NCI-H2227 treated with DMSO at 0.1 percent for 48 hours (cell line): ENCODE results near the gene RPS6KA4.

Experiments
- DNase-seq: peaks from one replicate; lab custom pipeline; 2025; lab: John Stamatoyannopoulos, UW

RPS6KA4 gene

DNA sequence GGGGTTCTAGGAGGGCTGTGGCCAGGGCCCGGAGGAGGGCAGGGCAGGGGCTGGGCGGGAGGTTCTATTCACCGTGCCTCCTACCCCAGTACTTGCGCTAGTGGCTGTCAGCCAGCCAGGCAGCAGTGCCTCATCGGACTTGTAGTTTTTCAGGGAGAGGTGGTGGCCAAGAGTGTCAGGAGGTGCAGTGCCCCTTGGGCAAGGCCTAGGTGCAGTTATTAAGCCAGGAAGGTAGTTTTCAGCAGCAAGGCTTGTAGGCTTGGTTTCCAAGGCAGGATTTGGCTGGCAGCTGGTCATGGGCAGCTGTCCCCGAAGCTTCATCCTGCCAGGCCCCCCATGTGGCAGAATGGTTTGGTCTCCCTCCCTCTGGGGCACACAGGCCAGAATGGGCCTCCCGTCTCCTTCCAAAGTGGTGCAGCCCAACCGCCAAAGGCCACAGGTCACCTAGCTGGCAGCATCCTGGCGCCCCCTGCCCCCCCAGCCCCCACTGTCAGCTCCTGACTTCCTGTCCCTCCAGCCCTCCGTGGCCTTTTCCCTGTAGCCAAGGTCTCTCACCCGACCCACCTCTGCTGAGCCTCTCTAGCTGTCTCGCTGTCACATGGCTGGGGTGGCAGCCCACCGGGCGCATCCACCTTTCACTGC lies 10.5 kb upstream of the RPS6KA4 start:
- no peak for DNase-seq

DNA sequence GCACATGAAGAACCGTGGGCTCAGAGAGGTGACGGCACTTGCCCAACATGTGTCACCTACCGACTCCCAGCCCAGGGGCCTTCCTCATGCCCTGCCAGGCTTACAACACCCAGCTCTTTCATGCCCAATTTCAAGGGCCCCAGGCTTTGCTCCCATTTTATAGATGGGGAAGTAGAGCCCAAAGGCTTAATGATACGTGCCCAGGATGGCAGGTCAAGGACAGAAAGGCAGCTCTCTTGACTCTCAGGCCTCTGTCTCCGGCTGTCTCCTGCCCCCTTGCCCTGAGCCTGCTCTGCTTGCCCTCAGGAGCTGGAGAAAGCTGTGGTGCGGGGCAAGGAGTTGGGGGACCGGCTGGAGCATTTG lies 10.0 kb upstream of the RPS6KA4 start:
- DNase-seq, result no peak

- DNase-seq, result no peak
These were observed 9.6 kb upstream of the RPS6KA4 start for GRCh38 chr11:64349404-64349803.

- DNase-seq, result no peak
These were observed 7.8 kb upstream of the RPS6KA4 start for GRCh38 chr11:64351136-64351631.

DNA sequence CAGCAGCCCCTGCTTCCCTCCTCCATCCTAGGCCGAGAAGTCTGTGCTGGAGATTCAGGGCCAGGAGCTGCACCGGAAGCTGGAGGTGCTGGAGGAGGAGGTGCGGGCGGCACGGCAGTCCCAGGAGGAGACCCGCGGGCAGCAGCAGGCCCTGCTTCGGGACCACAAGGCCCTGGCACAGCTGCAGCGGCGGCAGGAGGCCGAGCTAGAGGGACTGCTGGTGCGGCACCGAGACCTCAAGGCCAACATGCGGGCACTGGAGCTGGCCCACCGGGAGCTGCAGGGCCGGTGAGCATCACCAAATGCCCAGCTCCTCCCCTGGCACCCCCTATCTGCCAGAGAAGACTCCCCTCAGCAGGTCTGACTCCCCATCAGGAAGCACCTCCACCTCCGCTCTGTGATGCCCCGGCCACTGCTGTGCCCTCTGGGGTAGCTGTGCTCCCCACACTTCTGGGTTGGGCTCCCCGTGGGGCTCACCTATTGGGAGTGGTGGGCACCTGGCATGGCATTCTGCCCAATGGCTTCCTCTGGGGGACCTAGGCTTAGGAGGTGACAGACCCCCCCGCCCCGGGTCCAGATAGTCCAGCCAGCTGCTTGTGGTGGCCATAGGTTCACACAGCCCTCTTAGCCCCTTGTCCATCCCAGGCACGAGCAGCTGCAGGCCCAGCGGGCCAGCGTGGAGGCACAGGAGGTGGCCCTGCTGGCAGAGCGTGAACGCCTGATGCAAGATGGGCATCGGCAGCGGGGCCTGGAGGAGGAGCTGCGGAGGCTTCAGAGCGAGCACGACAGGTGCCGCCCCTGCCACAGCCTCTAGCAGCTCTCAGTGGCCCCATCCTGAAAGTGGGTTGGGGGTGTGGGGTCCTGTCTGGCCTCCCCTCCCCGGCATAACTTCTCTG lies 6.6 kb upstream of the RPS6KA4 start:
- no peak for DNase-seq

GRCh38 chr11:64352995-64353714 lies 5.8 kb upstream of the RPS6KA4 start:
- no peak for DNase-seq

- DNase-seq, result no peak
These were observed 5.1 kb upstream of the RPS6KA4 start for GRCh38 chr11:64353715-64354506.

- no peak for DNase-seq
These were observed 3.7 kb upstream of the RPS6KA4 start for GRCh38 chr11:64355078-64355940.

GRCh38 chr11:64356498-64357411 lies 2.2 kb upstream of the RPS6KA4 start:
- DNase-seq, result no peak

- no peak for DNase-seq
These were observed 1.5 kb upstream of the RPS6KA4 start for GRCh38 chr11:64357446-64357845.

DNA sequence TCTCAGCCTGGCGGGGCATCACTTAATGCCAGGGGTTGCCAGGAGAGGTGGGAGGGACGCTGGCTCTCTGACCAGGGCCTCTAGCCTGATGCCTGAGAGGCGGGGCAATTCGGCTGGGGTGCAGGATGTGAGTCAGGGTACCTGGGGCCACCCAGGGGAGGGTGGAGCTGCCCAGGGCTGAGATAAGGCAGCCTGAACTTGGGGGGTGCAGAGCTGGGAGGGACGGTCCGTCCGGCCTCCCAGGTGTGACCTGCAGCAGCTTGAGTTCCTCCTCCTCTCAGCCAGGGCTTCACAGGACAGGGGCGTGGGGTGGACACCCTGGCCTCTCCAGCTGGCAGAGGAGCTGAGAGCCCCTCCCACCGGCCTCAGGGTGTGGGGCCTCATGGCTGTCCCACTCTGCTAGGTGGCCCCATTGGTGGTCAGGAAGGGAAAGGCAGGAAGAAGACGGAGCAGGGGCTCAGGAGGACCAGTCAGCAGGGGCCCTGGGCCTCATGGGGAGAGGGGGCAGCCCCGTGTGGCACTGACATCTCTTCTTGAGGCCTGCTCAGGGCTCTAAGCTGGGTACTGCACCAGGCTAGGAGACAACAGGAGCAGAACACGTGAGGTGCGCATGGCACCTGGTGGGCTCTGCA lies 942 bp upstream of the RPS6KA4 start:
- DNase-seq, result no peak

DNA sequence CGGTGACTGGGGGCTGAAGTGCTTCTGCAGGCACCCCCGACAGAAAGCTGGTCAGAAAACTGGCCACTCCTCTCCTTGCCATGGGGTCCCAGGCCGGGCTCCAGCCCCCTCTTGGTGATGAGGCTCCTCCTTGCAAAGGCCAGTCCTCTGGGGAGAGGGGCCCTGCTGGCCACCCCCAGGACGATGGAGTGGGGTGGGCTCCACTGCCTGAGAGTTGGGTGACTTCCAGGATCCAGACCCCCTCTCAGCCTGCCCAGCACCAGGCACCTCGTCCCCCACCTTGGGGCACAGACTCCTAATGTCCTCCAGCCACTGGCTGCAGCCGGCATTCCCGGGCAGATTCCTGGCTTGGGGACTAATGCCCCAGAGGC lies 441 bp upstream of the RPS6KA4 start:
- DNase-seq, result no peak

DNA sequence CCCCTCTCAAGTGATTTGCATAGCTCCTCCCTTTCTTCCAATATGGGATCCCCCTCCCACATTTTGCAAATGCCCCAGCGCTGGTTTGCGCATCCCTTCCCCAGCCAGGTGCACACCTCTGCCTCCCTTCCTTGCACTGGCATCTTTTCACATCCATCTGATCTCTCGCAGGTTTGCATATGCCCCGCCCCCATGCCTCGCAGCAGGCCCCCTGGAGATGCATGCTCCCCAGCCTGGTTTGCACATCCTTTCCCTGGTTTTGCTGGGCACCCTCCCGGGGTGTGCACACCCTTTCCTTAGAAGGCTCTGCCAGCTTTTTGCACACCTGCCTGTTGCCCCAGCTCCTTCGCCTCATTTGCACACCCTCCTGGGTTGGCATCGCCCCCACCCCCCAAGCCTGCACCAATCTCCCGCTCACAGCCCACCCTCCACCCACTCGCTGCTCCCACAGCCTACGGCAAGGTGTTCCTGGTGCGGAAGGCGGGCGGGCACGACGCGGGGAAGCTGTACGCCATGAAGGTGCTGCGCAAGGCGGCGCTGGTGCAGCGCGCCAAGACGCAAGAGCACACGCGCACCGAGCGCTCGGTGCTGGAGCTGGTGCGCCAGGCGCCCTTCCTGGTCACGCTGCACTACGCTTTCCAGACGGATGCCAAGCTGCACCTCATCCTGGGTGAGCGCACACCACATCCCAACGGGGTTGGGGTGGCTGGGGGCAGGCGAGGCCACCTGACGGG lies 917 bp downstream of the RPS6KA4 start:
- no peak for DNase-seq

GRCh38 chr11:64360448-64360921 lies 1.5 kb downstream of the RPS6KA4 start:
- no peak for DNase-seq

- no peak for DNase-seq
These were observed 2.7 kb downstream of the RPS6KA4 start for GRCh38 chr11:64361659-64362058.

GRCh38 chr11:64362339-64362738 lies 3.4 kb downstream of the RPS6KA4 start:
- DNase-seq, result no peak

GRCh38 chr11:64364435-64364834 lies 5.5 kb downstream of the RPS6KA4 start:
- no peak for DNase-seq

- no peak for DNase-seq
These were observed 5.9 kb downstream of the RPS6KA4 start for GRCh38 chr11:64364911-64365310.

DNA sequence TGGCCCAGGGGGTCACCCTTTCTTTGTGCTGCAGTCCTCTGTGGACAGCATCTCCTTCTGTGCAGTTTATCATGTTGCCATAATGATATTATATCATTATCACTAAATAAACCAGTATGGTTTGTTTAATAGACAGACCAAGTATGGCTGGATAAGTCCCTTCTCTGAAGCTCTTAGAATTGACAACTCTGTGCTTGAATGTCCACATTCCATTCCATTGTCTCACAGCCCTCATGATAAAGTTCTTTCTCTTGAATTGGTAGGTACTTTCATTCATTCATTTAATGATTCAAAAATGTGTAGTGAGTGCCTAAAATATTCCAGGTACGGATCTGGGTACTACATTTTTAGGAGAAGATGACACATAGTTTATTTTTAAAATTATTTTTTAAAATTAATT lies 7.8 kb downstream of the RPS6KA4 start:
- DNase-seq, result no peak
